H9 (cell line): ENCODE measurements around the gene PRDM5. TPM values are rescaled to one million over a fixed set of nuclear protein-coding genes. Genes with fewer than 3 reads are reported as not detected.

Experiments
- DNase-seq: peaks from one replicate; pipeline ENCODE4 v3.0.0-alpha.2; 2017
- H2AFZ ChIP-seq: one replicate; pipeline ENCODE4 v1.6.1; 2013; ENCODE audit warnings: mild to moderate bottlenecking, low read length, control low read depth, moderate library complexity
- H2AK5ac ChIP-seq: 2 replicates; pipeline ENCODE4 v1.6.1; 2013; ENCODE audit warnings: low read length, control low read depth, mixed read lengths; ENCODE audit not compliant: insufficient read length
- H2BK120ac ChIP-seq: one replicate; pipeline ENCODE4 v1.6.1; 2013; ENCODE audit warnings: low read depth, mild to moderate bottlenecking, low read length, control low read depth, inconsistent platforms; ENCODE audit not compliant: poor library complexity, severe bottlenecking
- H2BK12ac ChIP-seq: 2 replicates; pipeline ENCODE4 v1.6.1; 2013; ENCODE audit warnings: low read length, control low read depth, mixed read lengths, low read depth; ENCODE audit not compliant: insufficient read length
- H2BK15ac ChIP-seq: 2 replicates; pipeline ENCODE4 v1.6.1; 2013; ENCODE audit warnings: low read depth, low read length, control low read depth
- H2BK20ac ChIP-seq: one replicate; pipeline ENCODE4 v1.6.1; 2013; ENCODE audit warnings: low read depth, mild to moderate bottlenecking, low read length, control low read depth, inconsistent platforms; ENCODE audit not compliant: poor library complexity, severe bottlenecking
- H2BK5ac ChIP-seq: 2 replicates; pipeline ENCODE4 v1.6.1; 2013; ENCODE audit warnings: low read length, control low read depth, mixed read lengths; ENCODE audit not compliant: insufficient read length
- H3K14ac ChIP-seq: 2 replicates; pipeline ENCODE4 v1.6.1; 2013; ENCODE audit warnings: low read length, control low read depth; ENCODE audit not compliant: insufficient read depth
- H3K18ac ChIP-seq: 2 replicates; pipeline ENCODE4 v1.6.1; 2013; ENCODE audit warnings: low read depth, mild to moderate bottlenecking, mixed read lengths, low read length, control low read depth; ENCODE audit not compliant: insufficient read length
- H3K23ac ChIP-seq: 2 replicates; pipeline ENCODE4 v1.6.1; 2013; ENCODE audit warnings: low read length, control low read depth, mixed read lengths, low read depth; ENCODE audit not compliant: insufficient read length
- H3K23me2 ChIP-seq: 2 replicates; pipeline ENCODE4 v1.6.1; 2013; ENCODE audit warnings: low read depth, mild to moderate bottlenecking, mixed read lengths, low read length, control low read depth; ENCODE audit not compliant: insufficient read length, poor library complexity, severe bottlenecking
- H3K27ac ChIP-seq: 2 replicates; pipeline ENCODE4 v1.5.1; 2013; ENCODE audit warnings: low read length, control low read depth, mixed read lengths, low read depth; ENCODE audit not compliant: insufficient read length
- H3K27me3 ChIP-seq: 2 replicates; pipeline ENCODE4 v1.6.1; 2013; ENCODE audit warnings: low read length, control low read depth, inconsistent platforms; ENCODE audit not compliant: insufficient read depth
- H3K4ac ChIP-seq: 2 replicates; pipeline ENCODE4 v1.6.1; 2013; ENCODE audit warnings: low read depth, mild to moderate bottlenecking, control low read depth, inconsistent platforms, low read length, moderate library complexity
- H3K4me1 ChIP-seq: 2 replicates; pipeline ENCODE4 v1.6.1; 2013; ENCODE audit warnings: low read length, control low read depth, inconsistent platforms; ENCODE audit not compliant: insufficient read depth
- H3K4me2 ChIP-seq: 2 replicates; pipeline ENCODE4 v1.6.1; 2013; ENCODE audit warnings: low read length, control low read depth, mixed read lengths; ENCODE audit not compliant: insufficient read length, insufficient read depth
- H3K56ac ChIP-seq: 2 replicates; pipeline ENCODE4 v1.6.1; 2013; ENCODE audit warnings: low read depth, mild to moderate bottlenecking, mixed read lengths, low read length, control low read depth; ENCODE audit not compliant: insufficient read length
- H3K79me1 ChIP-seq: 2 replicates; pipeline ENCODE4 v1.6.1; 2013; ENCODE audit warnings: low read depth, mild to moderate bottlenecking, moderate library complexity, low read length, control low read depth, inconsistent platforms; ENCODE audit not compliant: insufficient read depth, poor library complexity, severe bottlenecking
- H3K79me2 ChIP-seq: 2 replicates; pipeline ENCODE4 v1.6.1; 2013; ENCODE audit warnings: low read length, control low read depth, inconsistent platforms; ENCODE audit not compliant: insufficient read depth
- H3K9ac ChIP-seq: 2 replicates; pipeline ENCODE4 v1.6.1; 2013; ENCODE audit warnings: low read length, control low read depth, mixed read lengths; ENCODE audit not compliant: insufficient read length; ENCODE audit errors: extremely low read depth
- H3K9me3 ChIP-seq: one replicate; pipeline ENCODE4 v1.6.1; 2013; ENCODE audit warnings: low read depth, low read length, inconsistent platforms; ENCODE audit not compliant: control insufficient read depth
- H3T11ph ChIP-seq: one replicate; pipeline ENCODE4 v1.6.1; 2013; ENCODE audit warnings: mild to moderate bottlenecking, low read length, control low read depth, inconsistent platforms
- H4K20me1 ChIP-seq: one replicate; pipeline ENCODE4 v1.6.1; 2013; ENCODE audit not compliant: control insufficient read depth, insufficient read length, insufficient read depth
- H4K5ac ChIP-seq: 2 replicates; pipeline ENCODE4 v1.6.1; 2013; ENCODE audit warnings: low read depth, mild to moderate bottlenecking, mixed read lengths, low read length, control low read depth; ENCODE audit not compliant: insufficient read length
- H4K8ac ChIP-seq: replicated peaks from 2 replicates; pipeline ENCODE4 v1.6.1; 2013; ENCODE audit warnings: low read length, control low read depth, mixed read lengths, low read depth; ENCODE audit not compliant: insufficient read length
- H4K91ac ChIP-seq: 2 replicates; pipeline ENCODE4 v1.6.1; 2013; ENCODE audit warnings: low read depth, mild to moderate bottlenecking, moderate library complexity, mixed read lengths, low read length, control low read depth; ENCODE audit not compliant: insufficient read length
- H3K27ac Mint-ChIP-seq, 3 experiments: 2 replicates in 2 of 3; 3 replicates in 1 of 3; pipeline ENCODE4 v1.8.0; 2020 to 2021; ENCODE audit warnings: mixed read lengths in 3 of 3, mild to moderate bottlenecking in 1 of 3, moderate library complexity in 1 of 3
- H3K27me3 Mint-ChIP-seq: 2 replicates; pipeline ENCODE4 v1.8.0; 2021; ENCODE audit warnings: low read depth, mild to moderate bottlenecking, moderate library complexity, mixed read lengths
- H3K36me3 Mint-ChIP-seq, 3 experiments: 2 replicates in 2 of 3; 3 replicates in 1 of 3; pipeline ENCODE4 v1.8.0; 2020 to 2021; ENCODE audit warnings: low read depth in 3 of 3, mixed read lengths in 3 of 3; ENCODE audit not compliant: insufficient read depth in 1 of 3
- H3K4me1 Mint-ChIP-seq, 2 experiments: 2 replicates each; pipeline ENCODE4 v1.8.0; 2020; ENCODE audit warnings: mixed read lengths in 2 of 2
- H3K4me3 Mint-ChIP-seq, 2 experiments: 2 replicates in 1 of 2; 3 replicates in 1 of 2; pipeline ENCODE4 v1.8.0; 2020 to 2021; ENCODE audit warnings: mild to moderate bottlenecking in 2 of 2, mixed read lengths in 2 of 2, moderate library complexity in 1 of 2
- H3K9me3 Mint-ChIP-seq, 2 experiments: 2 replicates in 1 of 2; 3 replicates in 1 of 2; pipeline ENCODE4 v1.8.0; 2020; ENCODE audit warnings: mild to moderate bottlenecking in 2 of 2, mixed read lengths in 2 of 2, moderate library complexity in 1 of 2
- WGBS: extraction: QIAGEN DNeasy Blood & Tissue Kit; methylation state at CpG from one replicate; pipeline ENCODE4 v1.1.7; 2013; ENCODE audit warnings: missing lambda C conversion rate, low lambda C conversion rate, mixed read lengths; ENCODE audit not compliant: insufficient read length; ENCODE audit errors: extremely low coverage; 5-methylcytosine and 5-hydroxymethylcytosine counted together
- total RNA-seq: library from RNA; stranded (reverse); gene quantifications from 2 replicates; pipeline ENCODE4 v1.2.1, GENCODE V29; 2021
- TF ChIP-seq, protein P1 (sequence below): fragments of 200-600 bp; sonication (generic); conservative IDR thresholded peaks from 3 replicates; pipeline ENCODE4 v1.8.0; 2021; ENCODE audit warnings: antibody characterized with exemption, mild to moderate bottlenecking

The PRDM5 gene
- total RNA-seq, 1 experiment from 2014 or later, result 21.7 TPM

DNA sequence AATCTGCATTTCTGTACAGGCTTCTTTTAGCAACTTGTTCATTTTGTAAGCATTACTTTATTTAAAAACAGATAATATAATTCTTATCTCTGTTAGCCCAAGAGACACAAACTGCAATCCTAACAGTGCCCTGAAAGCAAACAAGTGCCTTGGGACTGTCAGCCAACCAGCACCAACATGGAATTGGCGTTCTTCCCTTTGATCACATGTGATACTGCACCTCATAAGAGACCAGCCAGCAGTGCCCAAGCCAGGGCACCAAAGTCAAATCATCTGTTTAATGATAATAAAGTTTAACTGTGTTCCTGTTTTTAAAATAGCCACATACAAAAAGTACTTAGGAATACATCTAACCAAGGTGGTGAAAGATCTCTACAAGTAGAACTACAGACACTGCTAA, 223.2 kb downstream of the PRDM5 start:
- H4K91ac ChIP-seq, result no peak overlapping the region
- H3K23ac ChIP-seq, result no peak overlapping the region
- TF ChIP-seq, protein P1, sequence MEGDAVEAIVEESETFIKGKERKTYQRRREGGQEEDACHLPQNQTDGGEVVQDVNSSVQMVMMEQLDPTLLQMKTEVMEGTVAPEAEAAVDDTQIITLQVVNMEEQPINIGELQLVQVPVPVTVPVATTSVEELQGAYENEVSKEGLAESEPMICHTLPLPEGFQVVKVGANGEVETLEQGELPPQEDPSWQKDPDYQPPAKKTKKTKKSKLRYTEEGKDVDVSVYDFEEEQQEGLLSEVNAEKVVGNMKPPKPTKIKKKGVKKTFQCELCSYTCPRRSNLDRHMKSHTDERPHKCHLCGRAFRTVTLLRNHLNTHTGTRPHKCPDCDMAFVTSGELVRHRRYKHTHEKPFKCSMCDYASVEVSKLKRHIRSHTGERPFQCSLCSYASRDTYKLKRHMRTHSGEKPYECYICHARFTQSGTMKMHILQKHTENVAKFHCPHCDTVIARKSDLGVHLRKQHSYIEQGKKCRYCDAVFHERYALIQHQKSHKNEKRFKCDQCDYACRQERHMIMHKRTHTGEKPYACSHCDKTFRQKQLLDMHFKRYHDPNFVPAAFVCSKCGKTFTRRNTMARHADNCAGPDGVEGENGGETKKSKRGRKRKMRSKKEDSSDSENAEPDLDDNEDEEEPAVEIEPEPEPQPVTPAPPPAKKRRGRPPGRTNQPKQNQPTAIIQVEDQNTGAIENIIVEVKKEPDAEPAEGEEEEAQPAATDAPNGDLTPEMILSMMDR, result no peak
- Mint-ChIP-seq H3K4me1 (no peaks in the 10 kb centered on the region), H3K4me3 (no peak overlapping the region), H3K27me3 (no peaks in the 10 kb centered on the region), H3K9me3 (0 out of 5 replicates have a peak, but pooled peaks cover 0 to 2% of the 10 kb centered on the region in 2 experiments), H3K36me3 (peaks cover 0 to 3% (median 0%) of the 10 kb centered on the region in 3 experiments; a peak in 1 of 7 replicates), H3K27ac (no peak overlapping the region)
- H3K4me2 ChIP-seq, result no peak overlapping the region
- H4K5ac ChIP-seq, result no peak overlapping the region
- no peak overlapping the region for H2BK20ac ChIP-seq
- DNase-seq, result no peak
- H3K9ac ChIP-seq, result no peak overlapping the region
- no peak overlapping the region for H2BK120ac ChIP-seq
- H3K27me3 ChIP-seq, result no peaks in the 10 kb centered on the region
- H3K18ac ChIP-seq, result no peak overlapping the region
- H2BK12ac ChIP-seq, result no peak overlapping the region
- H3K9me3 ChIP-seq, result no peaks in the 10 kb centered on the region
- H3T11ph ChIP-seq, result no peak overlapping the region
- no peaks in the 10 kb centered on the region for H3K79me1 ChIP-seq
- no peak overlapping the region for H2BK15ac ChIP-seq
- H4K8ac ChIP-seq, result no peak overlapping the region
- no peak overlapping the region for H3K56ac ChIP-seq
- H3K4me1 ChIP-seq, result no peaks in the 10 kb centered on the region
- no peaks in the 10 kb centered on the region for H4K20me1 ChIP-seq
- H3K14ac ChIP-seq, result no peak overlapping the region
- H2AK5ac ChIP-seq, result no peak overlapping the region
- H3K79me2 ChIP-seq, result no peaks in the 10 kb centered on the region
- no peak overlapping the region for H3K4ac ChIP-seq
- no peaks in the 10 kb centered on the region for H3K23me2 ChIP-seq
- no peak overlapping the region for H2AFZ ChIP-seq
- no peak overlapping the region for H2BK5ac ChIP-seq
- no peak overlapping the region for H3K27ac ChIP-seq
- WGBS, result no CpG with 5 or more reads among the region's 1 CpG
